HG03342 (cell line): ENCODE data around the gene MAN1A2.
A peak's percentile ranks its signal among the peaks of the same experiment; 100 is the strongest.

ENCODE experiments used
- ATAC-seq: cut with Tn5 transposase; IDR thresholded peaks from one replicate; pipeline ENCODE4 v1.9.1; 2021; ENCODE audit warnings: mild to moderate bottlenecking, moderate library complexity; ENCODE audit not compliant: unreplicated experiment

The MAN1A2 gene

GRCh38 chr1:117359561-117360289, 7.5 kb upstream of the MAN1A2 start:
- no peak for ATAC-seq

GRCh38 chr1:117362986-117363385, 4.3 kb upstream of the MAN1A2 start:
- no peak for ATAC-seq

GRCh38 chr1:117363571-117364048, 3.6 kb upstream of the MAN1A2 start:
- no peak for ATAC-seq

DNA sequence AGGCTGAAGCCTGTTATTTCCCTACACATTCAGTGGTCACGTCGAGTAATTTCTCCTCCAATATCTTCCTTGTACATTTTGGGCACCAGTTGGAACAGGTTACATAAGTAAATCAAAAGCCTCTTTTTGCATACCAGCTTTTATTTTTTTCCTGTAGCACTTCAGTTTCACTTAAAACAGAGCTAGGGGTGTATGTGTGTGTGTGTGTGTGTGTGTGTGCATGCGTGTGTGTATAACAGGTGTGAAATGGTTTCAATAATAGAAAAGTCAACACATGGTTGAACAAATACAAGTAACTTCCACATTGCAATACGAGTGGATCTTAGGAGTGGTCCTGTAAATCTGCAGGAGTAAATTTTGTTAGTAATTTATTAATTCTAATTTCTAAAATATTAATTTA, 3.0 kb upstream of the MAN1A2 start:
- no peak for ATAC-seq

DNA sequence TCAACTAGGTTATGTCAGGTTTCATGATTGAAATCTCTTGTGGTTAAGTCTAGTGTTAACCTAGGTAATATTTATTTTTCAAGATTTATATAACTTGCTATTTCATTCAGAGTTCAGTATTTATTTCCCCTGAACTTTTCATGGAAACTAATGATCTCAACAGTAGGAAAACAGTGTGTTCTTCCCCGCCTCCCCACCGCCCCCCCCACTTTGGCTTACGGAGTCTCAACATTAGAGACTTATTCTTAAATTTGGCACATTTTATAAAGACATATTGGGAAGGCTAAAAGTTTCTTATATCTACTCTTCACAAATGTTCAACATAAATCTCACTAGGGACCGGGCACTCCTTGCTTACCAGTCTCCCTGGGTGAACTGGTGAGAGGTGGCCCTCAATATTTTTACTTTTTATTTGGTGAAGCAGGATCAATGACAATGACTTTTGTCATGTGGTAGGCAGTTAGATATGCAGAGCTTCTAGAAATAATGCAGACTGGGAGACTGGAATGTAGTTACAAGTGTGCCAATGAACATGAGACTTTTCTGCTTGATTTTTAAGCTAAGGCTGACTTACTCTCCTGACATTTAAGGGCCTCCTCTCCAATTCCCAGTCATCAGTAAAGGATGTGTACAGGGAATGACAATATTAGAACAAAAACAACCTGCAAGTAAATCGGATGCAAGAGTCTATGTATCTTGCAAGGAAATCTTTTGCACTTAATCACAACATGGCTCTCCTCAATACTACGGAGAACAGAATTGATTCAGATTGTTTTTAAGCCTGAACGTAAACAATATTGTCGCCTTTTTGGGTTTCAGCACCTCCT, 1.7 kb upstream of the MAN1A2 start:
- ATAC-seq = no peak

GRCh38 chr1:117366177-117367045, 838 bp upstream of the MAN1A2 start:
- peak; percentile 44 for ATAC-seq

GRCh38 chr1:117368116-117369108, 1.2 kb downstream of the MAN1A2 start:
- ATAC-seq = no peak

- no peak for ATAC-seq
Measured at GRCh38 chr1:117370071-117370470, 2.8 kb downstream of the MAN1A2 start.

DNA sequence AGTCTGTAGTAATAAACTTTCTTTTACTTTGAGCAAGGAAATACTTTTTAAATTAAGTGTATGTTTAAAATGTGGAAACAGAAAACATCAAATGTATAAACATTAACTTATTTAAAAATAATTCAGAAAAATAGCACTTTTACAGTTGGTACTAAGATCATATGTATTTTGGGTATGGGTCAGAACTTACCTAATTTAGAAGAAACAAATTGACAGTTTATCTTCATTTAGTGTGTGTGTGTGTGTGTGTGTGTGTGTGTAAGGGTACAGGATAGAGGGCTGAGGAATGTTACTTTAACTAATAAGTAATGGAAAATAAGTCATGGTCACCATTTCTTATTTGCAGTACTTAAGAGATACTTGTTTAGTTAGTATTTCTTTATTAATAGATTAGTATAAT, 3.3 kb downstream of the MAN1A2 start:
- ATAC-seq = no peak

- ATAC-seq = no peak
Measured at GRCh38 chr1:117371441-117372151, 4.3 kb downstream of the MAN1A2 start.

DNA sequence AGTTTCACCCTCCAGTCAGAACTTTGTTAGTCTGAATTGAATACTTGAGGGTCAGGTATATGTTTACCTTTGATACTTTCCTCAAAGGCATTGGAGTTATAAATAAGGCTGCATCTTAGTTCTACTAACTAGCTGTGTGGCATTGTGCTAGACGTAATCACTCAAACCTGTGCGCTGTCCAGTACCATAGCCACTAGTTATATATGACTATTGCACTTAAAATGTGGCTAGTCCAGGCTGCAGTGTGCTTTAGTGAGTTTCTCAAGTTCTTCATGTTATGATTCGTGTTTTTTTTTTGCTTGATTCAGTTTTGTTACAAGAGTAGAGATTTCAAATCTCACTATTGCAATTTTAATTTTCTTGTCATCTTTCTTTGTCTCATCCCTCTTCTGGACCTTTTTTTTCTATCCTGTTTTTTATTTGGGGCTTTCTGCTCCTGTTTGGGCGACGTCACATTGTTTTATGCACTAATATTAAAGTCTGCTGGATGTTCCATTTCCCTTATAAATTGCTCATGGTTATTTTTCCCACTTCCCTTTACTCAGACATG, 5.7 kb downstream of the MAN1A2 start:
- ATAC-seq = no peak

DNA sequence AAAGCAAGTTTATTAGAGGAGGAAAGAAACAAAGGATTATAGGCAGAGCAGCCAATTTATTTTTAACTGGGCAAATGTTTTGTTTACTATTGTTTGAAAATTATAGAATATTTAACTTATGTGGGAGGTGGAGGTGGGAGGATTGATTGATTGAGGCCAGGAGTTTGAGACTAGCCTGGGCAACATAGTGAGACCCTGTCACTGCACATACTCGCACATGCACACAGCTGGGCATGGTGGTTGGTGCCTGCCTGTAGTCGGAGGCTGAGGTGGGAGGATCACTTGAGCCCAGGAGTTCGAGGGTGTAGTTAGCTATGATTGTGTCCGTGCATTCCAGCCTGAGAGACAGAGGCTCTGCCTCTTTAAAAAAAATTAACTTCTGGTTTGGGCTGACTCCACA, 6.7 kb downstream of the MAN1A2 start:
- no peak for ATAC-seq

DNA sequence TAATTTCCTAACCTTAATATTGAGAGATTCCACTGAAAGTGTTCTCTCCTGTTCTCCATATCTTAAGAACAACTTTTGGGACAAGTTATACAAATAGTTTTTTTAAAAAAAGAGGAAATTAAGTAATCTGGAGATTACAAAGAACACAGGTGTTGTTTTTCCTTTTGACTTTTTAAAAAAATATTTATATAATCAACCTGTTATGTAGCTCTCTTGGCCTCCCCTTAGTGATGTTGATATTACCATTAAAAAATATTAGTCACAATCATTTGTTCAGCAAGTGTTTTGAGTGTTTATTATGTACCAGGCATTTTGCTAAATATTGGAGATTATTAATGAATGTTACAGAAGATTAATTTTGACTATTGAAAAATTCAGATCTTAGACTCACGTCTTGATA, 8.1 kb downstream of the MAN1A2 start:
- ATAC-seq = no peak

- ATAC-seq = no peak
Measured at GRCh38 chr1:117387060-117387633, 19.9 kb downstream of the MAN1A2 start.

DNA sequence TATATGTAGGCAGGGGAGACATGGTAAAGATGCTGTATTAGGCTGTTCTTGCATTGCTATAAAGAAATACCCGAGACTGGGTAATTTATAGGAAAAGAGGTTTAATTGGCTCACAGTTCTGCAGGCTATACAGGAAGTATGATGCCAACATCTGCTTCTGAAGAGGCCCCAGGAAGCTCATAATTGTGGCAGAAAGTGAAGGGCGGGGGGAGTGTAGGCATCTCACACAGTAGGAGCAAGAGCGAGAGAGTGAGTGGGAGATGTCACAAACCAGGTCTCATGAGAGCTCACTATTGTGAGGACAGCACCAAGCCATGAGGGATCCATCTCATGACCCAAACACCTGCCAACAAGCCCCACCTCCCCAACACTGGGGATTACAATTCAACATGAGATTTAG, 21.1 kb downstream of the MAN1A2 start:
- no peak for ATAC-seq

- ATAC-seq = no peak
Measured at GRCh38 chr1:117389284-117389683, 22.0 kb downstream of the MAN1A2 start.

- no peak for ATAC-seq
Measured at GRCh38 chr1:117389779-117390178, 22.5 kb downstream of the MAN1A2 start.

DNA sequence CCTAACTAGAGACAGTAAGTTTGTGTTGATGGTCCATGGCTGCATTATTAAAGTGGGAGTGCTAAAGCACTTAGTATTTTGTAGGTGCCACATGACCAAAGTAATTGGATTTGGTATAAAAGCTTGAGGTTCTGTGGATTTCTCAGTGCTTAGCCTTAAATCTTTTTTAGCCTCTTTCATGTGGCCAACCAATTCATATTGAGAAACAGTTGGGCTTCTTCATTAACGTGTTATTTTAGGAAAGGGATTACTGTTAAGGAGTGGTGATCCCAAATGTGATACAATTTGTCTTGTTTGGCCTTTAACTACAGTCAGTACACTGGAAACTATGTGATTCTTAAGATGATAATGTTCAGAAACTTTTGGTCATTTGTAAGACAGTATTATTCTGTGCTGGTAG, 25.5 kb downstream of the MAN1A2 start:
- no peak for ATAC-seq

GRCh38 chr1:117396074-117396473, 28.8 kb downstream of the MAN1A2 start:
- ATAC-seq = no peak
